Measurements from ENCODE around the gene BCL6B.

DNA sequence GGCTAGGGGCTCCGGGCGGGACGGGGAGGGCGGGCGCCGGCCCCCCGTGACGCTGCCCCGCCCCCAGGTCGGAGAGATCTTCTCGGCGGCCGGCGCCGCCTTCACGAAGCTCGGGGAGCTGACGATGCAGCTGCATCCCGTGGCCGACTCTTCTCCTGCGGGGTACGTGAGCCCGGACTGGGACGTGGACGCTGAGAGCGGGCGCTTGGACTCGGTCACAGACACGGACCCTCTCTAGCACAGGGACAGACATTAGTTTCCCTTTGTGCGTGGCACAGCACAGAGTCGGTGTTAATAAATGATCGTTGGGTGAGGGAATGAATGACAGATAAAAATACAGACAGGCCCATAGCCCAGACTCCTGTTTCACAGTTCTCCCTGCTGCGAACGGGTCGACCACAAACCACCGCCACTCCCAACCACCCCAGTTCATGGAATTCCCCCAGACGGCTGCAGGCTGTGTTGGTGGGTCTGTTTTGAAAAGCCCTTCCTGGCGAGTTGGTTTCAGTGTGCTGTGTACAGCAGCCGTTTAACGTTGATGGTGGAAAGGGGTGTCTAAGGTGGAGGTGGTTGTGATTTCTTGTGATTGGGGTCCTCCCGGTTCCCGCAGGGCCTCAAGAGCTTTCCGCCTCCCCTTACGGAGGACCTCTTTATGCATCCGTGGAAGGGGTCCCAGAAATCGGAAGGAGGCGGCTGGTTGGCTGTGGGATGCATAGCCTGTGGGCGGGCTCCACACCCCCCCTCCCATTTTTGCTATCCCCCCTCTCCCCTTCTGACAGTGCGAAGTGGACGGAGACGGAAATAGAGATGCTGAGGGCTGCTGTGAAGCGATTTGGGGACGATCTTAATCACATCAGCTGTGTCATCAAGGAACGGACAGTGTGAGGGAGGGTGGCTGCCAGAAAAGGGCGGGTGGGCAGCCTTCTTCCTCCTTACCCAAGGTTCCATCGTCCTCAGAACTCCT is 7.6 kb upstream of the BCL6B start:
- TF ChIP-seq, protein P1, sequence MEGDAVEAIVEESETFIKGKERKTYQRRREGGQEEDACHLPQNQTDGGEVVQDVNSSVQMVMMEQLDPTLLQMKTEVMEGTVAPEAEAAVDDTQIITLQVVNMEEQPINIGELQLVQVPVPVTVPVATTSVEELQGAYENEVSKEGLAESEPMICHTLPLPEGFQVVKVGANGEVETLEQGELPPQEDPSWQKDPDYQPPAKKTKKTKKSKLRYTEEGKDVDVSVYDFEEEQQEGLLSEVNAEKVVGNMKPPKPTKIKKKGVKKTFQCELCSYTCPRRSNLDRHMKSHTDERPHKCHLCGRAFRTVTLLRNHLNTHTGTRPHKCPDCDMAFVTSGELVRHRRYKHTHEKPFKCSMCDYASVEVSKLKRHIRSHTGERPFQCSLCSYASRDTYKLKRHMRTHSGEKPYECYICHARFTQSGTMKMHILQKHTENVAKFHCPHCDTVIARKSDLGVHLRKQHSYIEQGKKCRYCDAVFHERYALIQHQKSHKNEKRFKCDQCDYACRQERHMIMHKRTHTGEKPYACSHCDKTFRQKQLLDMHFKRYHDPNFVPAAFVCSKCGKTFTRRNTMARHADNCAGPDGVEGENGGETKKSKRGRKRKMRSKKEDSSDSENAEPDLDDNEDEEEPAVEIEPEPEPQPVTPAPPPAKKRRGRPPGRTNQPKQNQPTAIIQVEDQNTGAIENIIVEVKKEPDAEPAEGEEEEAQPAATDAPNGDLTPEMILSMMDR (conservative IDR thresholded peaks at IDR 0.05; ENCODE audit: low read length), result no peak
- TF ChIP-seq EZH2phosphoT487 (IDR thresholded peaks at IDR 0.05; ENCODE audit: borderline replicate concordance), result no peak
